Heart left ventricle (tissue), 16 donors: ENCODE measurements around the gene RRP7A. TPM values are rescaled to one million over a fixed set of nuclear protein-coding genes. Genes with fewer than 3 reads are reported as not detected.

Source experiments
- ATAC-seq, 4 donors: fragments of 200-7000 bp; cut with Tn5 transposase; one replicate each; pipeline ENCODE4 v1.9.1; 2020 to 2022; ENCODE audit warnings: moderate library complexity in 4 of 4, mild to moderate bottlenecking in 3 of 4, moderate number of reproducible peaks in 1 of 4
- DNase-seq, 5 donors: peaks; one replicate each; pipeline ENCODE4 v3.0.0-alpha.2; 2020
- H3K27ac ChIP-seq, 12 donors: fragments of 200-600 bp; sonication (generic) in 4 of 12; one replicate each; pipeline versions ENCODE4 v1.5.0 to v1.8.0; 2016 to 2022; ENCODE audit warnings: mild to moderate bottlenecking in 2 of 12
- H3K27me3 ChIP-seq, 9 donors: fragments of 200-600 bp; sonication (generic) in 2 of 9; one replicate each; pipeline versions ENCODE4 v1.5.1 to v1.8.0; 2016 to 2022; ENCODE audit warnings: mild to moderate bottlenecking in 3 of 9
- H3K36me3 ChIP-seq, 9 donors: fragments of 200-600 bp; sonication (generic) in 2 of 9; one replicate each; pipeline versions ENCODE4 v1.5.0 to v1.8.0; 2018 to 2022; ENCODE audit warnings: mild to moderate bottlenecking in 2 of 9
- H3K4me1 ChIP-seq, 12 donors: fragments of 200-600 bp; sonication (generic) in 4 of 12; one replicate each; pipeline versions ENCODE4 v1.5.0 to v1.8.0; 2016 to 2022; ENCODE audit warnings: mild to moderate bottlenecking in 3 of 12
- H3K4me3 ChIP-seq, 12 donors: fragments of 200-600 bp; sonication (generic) in 4 of 12; one replicate each; pipeline versions ENCODE4 v1.5.0 to v1.8.0; 2017 to 2022; ENCODE audit warnings: mild to moderate bottlenecking in 9 of 12, moderate library complexity in 4 of 12
- H3K9me3 ChIP-seq, 12 donors: fragments of 200-600 bp; sonication (generic) in 4 of 12; one replicate each; pipeline versions ENCODE4 v1.5.0 to v1.8.0; 2016 to 2022; ENCODE audit warnings: mild to moderate bottlenecking in 1 of 12
- POLR2A ChIP-seq, 2 donors: fragments of 450-650 bp; IDR thresholded peaks; one replicate each; pipeline ENCODE4 v1.6.1; 2017; ENCODE audit warnings: antibody characterized with exemption in 2 of 2, mild to moderate bottlenecking in 2 of 2, moderate library complexity in 2 of 2
- WGBS, 4 donors: extraction: QIAGEN DNeasy Blood & Tissue Kit in 2 of 4; methylation state at CpG; one replicate each; pipeline versions ENCODE4 v1.1.5 to v1.1.7; 2013 to 2018; 5-methylcytosine and 5-hydroxymethylcytosine counted together
- intact Hi-C, 10 donors: fragments of 100-400 bp; cut with DNase I; formaldehyde crosslinking; loops; one replicate each; pipeline versions ENCODE4 v1.11.1 to v1.14.2; 2022
- polyA plus RNA-seq, 2 donors: library from polyadenylated mRNA; stranded (reverse); fragments of 200-250 nt; gene quantifications; one replicate each; pipeline ENCODE4 v1.2.3, GENCODE V29; 2013
- total RNA-seq, 9 donors: library from RNA; depleted of rRNA in 2 of 9; stranded (reverse); fragments of >200 nt in 2 of 9; fragmentation: NEBNext Ultra II Directional in 3 of 9; extraction: Animal tissue kit (Norgen Biotek cat#: 25700) in 3 of 9; gene quantifications; one replicate each; pipeline versions ENCODE4 v1.1.0 to v1.2.4, GENCODE V29; 2016 to 2023
- TF ChIP-seq, protein P1 (sequence below), 12 donors: fragments of 200-600 bp; sonication (generic) in 4 of 12; IDR thresholded peaks; one replicate each; pipeline versions ENCODE4 v1.5.0 to v1.8.0; 2018 to 2022; ENCODE audit warnings: antibody characterized with exemption in 12 of 12, mild to moderate bottlenecking in 5 of 12
- donor health status: ischemic (EF 13 %, LVEDD 7.1; RV severe dilation, severe dysfunction).
- donor health status: healthy with polysubstance abuse.
- donor health status: DM: no; HTN: yes; CAD: no.
- donor health status: DM: no; HTN: no; CAD: no.
- donor health status: ischemic (EF 25% LVEDD 6.9; RV normal size, moderate dysfunction).
- donor health status: ischemic (EF 25% LVEDD 5.7; RV mildly dilated, moderate dysfunction).
- donor health status: healthy.
- donor health status: DM: yes; HTN: yes; CAD: no.
- donor health status: ischemic (EF 35%, LVEDD 5.7; RV mildly dilated, moderate dysfunction).
- donor health status: nonischemic (EF 11% LVEDD 7.7; RV severe dilation, severe dysfunction).
- donor health status: DM: yes; HTN: yes; CAD: no.
- donor health status: PGD.
- donor health status: ischemic (EF 29% LVEDD 5.4; RV normal size, mild dysfunction).
- donor health status: nonischemic (EF 23%, LVEDD 6.1; RV moderate dilation, normal function).

RRP7A gene
- total and polyA plus RNA-seq, 11 donors: 14.0 to 39.5 (median 25.6) TPM

GRCh38 chr22:42470366-42471082, 49.1 kb downstream of the RRP7A start:
- Histone ChIP-seq H3K9me3 (no peaks in the 10 kb centered on the region), H3K4me3 (no peak overlapping the region), H3K4me1 (no peaks in the 10 kb centered on the region), H3K27me3 (no peaks in the 10 kb centered on the region), H3K36me3 (no peaks in the 10 kb centered on the region), H3K27ac (no peak overlapping the region)
- intact Hi-C loops: loop anchor here in 1 of 10 donors (10.0 kb wide), 1 partner anchor 496 kb away; no protein-coding TSS in a partner anchor
- no peak for TF ChIP-seq POLR2A (IDR thresholded peaks at IDR 0.05)
- TF ChIP-seq, protein P1, sequence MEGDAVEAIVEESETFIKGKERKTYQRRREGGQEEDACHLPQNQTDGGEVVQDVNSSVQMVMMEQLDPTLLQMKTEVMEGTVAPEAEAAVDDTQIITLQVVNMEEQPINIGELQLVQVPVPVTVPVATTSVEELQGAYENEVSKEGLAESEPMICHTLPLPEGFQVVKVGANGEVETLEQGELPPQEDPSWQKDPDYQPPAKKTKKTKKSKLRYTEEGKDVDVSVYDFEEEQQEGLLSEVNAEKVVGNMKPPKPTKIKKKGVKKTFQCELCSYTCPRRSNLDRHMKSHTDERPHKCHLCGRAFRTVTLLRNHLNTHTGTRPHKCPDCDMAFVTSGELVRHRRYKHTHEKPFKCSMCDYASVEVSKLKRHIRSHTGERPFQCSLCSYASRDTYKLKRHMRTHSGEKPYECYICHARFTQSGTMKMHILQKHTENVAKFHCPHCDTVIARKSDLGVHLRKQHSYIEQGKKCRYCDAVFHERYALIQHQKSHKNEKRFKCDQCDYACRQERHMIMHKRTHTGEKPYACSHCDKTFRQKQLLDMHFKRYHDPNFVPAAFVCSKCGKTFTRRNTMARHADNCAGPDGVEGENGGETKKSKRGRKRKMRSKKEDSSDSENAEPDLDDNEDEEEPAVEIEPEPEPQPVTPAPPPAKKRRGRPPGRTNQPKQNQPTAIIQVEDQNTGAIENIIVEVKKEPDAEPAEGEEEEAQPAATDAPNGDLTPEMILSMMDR (IDR thresholded peaks at IDR 0.05): no peak
- WGBS, 4 donors: 55 to 73% (median 65%) methylated on average over 4 of the region's 4 CpGs
- ATAC-seq: no peak
- DNase-seq: no peak

DNA sequence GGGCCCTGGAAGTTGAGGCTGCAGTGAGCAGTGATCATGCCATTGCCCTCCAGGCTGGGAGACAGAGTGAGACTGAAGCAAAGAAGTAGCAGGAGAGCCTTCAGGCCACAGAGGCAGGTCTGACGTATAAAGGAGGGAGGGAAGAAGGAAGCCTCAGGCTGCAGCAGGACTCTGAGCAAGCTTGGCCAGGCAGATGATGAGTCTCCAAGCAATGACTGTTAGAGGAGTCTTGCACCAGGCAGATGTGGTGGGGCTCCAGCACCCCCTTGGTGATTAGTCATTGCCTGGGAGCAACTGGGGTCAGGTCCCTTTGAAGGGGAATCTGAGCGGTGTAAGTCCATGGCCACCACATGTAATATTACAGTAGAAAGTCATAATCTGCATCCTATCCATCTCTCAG, 50.8 kb downstream of the RRP7A start:
- Histone ChIP-seq H3K27me3 (peaks cover 0 to 3% (median 0%) of the 10 kb centered on the region in 9 donors), H3K36me3 (no peaks in the 10 kb centered on the region), H3K27ac (no peak overlapping the region), H3K4me3 (no peak overlapping the region), H3K4me1 (no peaks in the 10 kb centered on the region), H3K9me3 (no peaks in the 10 kb centered on the region)
- ATAC-seq (no peak), DNase-seq (no peak)
- TF ChIP-seq POLR2A (IDR thresholded peaks at IDR 0.05): no peak
- TF ChIP-seq, protein P1 (IDR thresholded peaks at IDR 0.05): no peak
- intact Hi-C loops: no loop called here
- WGBS, 4 donors: 83 to 88% (median 84%) methylated on average over 2 of the region's 2 CpGs

- Histone ChIP-seq H3K9me3 (no peaks in the 10 kb centered on the region), H3K27ac (no peak overlapping the region), H3K4me3 (no peak overlapping the region), H3K27me3 (peaks cover 0 to 56% (median 15%) of the 10 kb centered on the region in 9 donors), H3K36me3 (no peaks in the 10 kb centered on the region), H3K4me1 (peaks cover 0 to 8% (median 0%) of the 10 kb centered on the region in 12 donors)
- intact Hi-C loops: no loop called here
- ATAC-seq (no peak), DNase-seq (no peak)
- 38 to 62% (median 49%) methylated on average over 1 of the region's 1 CpG for WGBS, 4 donors
- TF ChIP-seq, protein P1 (IDR thresholded peaks at IDR 0.05): no peak
- TF ChIP-seq POLR2A (IDR thresholded peaks at IDR 0.05): no peak
Measured at GRCh38 chr22:42462016-42462415, 57.6 kb downstream of the RRP7A start.

GRCh38 chr22:42461511-42461910, 58.1 kb downstream of the RRP7A start:
- intact Hi-C loops: no loop called here
- Histone ChIP-seq H3K27me3 (peaks cover 0 to 56% (median 15%) of the 10 kb centered on the region in 9 donors), H3K36me3 (no peaks in the 10 kb centered on the region), H3K27ac (no peak overlapping the region), H3K4me1 (peaks cover 0 to 8% (median 0%) of the 10 kb centered on the region in 12 donors), H3K4me3 (no peak overlapping the region), H3K9me3 (no peaks in the 10 kb centered on the region)
- no peak for DNase-seq
- TF ChIP-seq, protein P1 (IDR thresholded peaks at IDR 0.05): no peak
- TF ChIP-seq POLR2A (IDR thresholded peaks at IDR 0.05): no peak
- no peak for ATAC-seq
- WGBS, 4 donors: 64 to 79% (median 70%) methylated on average over 3 of the region's 3 CpGs

Other genes with a start within 250 kb of the RRP7A start
- 10 to 100 TPM; 12.1 to 25.7 (median 15.8) TPM for gene TCF20, start 249.1 kb downstream of the RRP7A start, total RNA-seq
- 1 to 10 TPM; 5.2 to 8.0 TPM for gene TCF20, start 249.1 kb downstream of the RRP7A start, polyA plus RNA-seq
- 10 to 100 TPM in 1 of 9 donors, 1 to 10 TPM in 6, under 1 TPM in 2; 0.33 to 13.5 (median 1.3) TPM for gene NFAM1, start 87.4 kb downstream of the RRP7A start, total RNA-seq
- gene NFAM1, start 87.4 kb downstream of the RRP7A start, polyA plus RNA-seq: under 1 TPM; 0.42 to 0.69 TPM
- gene SERHL2, start 34.2 kb upstream of the RRP7A start, total RNA-seq: 1 to 10 TPM in 8 of 9 donors, under 1 TPM in 1; 0.90 to 5.3 (median 3.5) TPM
- 1 to 10 TPM; 1.1 to 3.4 TPM for gene SERHL2, start 34.2 kb upstream of the RRP7A start, polyA plus RNA-seq
- 10 to 100 TPM; 23.5 to 38.4 (median 29.0) TPM for gene POLDIP3, start 95.1 kb upstream of the RRP7A start, total RNA-seq
- 10 to 100 TPM; 13.0 to 42.7 TPM for gene POLDIP3, start 95.1 kb upstream of the RRP7A start, polyA plus RNA-seq
- gene ATP5MGL, start 120.8 kb upstream of the RRP7A start, total RNA-seq: 1 to 10 TPM in 1 of 9 donors, under 1 TPM in 4, not detected in 4; 0.31 to 1.3 (median 0.53) TPM
- gene ATP5MGL, start 120.8 kb upstream of the RRP7A start, polyA plus RNA-seq: under 1 TPM in 1 of 2 donors, not detected in 1; 0.61 TPM
- gene CYB5R3, start 129.6 kb upstream of the RRP7A start, total RNA-seq: 100 to 1,000 TPM; 223 to 459 (median 305) TPM
- gene CYB5R3, start 129.6 kb upstream of the RRP7A start, polyA plus RNA-seq: 100 to 1,000 TPM; 135 to 379 TPM
- 100 to 1,000 TPM in 2 of 9 donors, 10 to 100 TPM in 7; 30.7 to 127 (median 63.4) TPM for gene A4GALT, start 201.1 kb upstream of the RRP7A start, total RNA-seq
- 100 to 1,000 TPM in 1 of 2 donors, 10 to 100 TPM in 1; 91.7 to 230 TPM for gene A4GALT, start 201.1 kb upstream of the RRP7A start, polyA plus RNA-seq